A549 (cell line): ENCODE data around the gene TOP3B.

ENCODE experiments used
- BHLHE40 ChIP-seq: IDR thresholded peaks from 2 replicates; pipeline ENCODE4 v1.6.1; 2012; ENCODE audit warnings: low read depth, low read length, inconsistent platforms
- CBX8 ChIP-seq: fragments of 200-600 bp; sonication (generic); IDR thresholded peaks from 2 replicates; pipeline ENCODE4 v1.6.1; 2016
- CEBPB ChIP-seq, 2 experiments: fragments of >200 bp in 1 of 2; sonication (Bioruptor Twin) in 1 of 2; formaldehyde crosslinking in 1 of 2; IDR thresholded peaks; 2 replicates each; pipeline ENCODE4 v1.6.1; 2012 to 2016
- CTCF ChIP-seq: fragments of >200 bp; sonication (Bioruptor Twin); formaldehyde crosslinking; IDR thresholded peaks from 3 replicates; pipeline ENCODE4 v1.5.1; 2016
- EP300 ChIP-seq, 2 experiments: fragments of >200 bp; sonication (Bioruptor Twin); formaldehyde crosslinking; IDR thresholded peaks; 2 replicates in 1 of 2; 3 replicates in 1 of 2; pipeline ENCODE4 v1.6.1; 2016 to 2017
- ESRRA ChIP-seq: fragments of 150-350 bp; IDR thresholded peaks from 2 replicates; pipeline ENCODE4 v1.6.1; 2014; ENCODE audit warnings: mild to moderate bottlenecking, low read length, borderline replicate concordance
- MAFK ChIP-seq: fragments of 450-650 bp; IDR thresholded peaks from 2 replicates; pipeline ENCODE4 v1.6.1; 2014; ENCODE audit not compliant: partially characterized antibody
- POLR2A ChIP-seq: IDR thresholded peaks from 2 replicates; pipeline ENCODE4 v1.6.1; 2012; ENCODE audit warnings: mild to moderate bottlenecking, low read length
- RAD21 ChIP-seq, 2 experiments: fragments of >200 bp in 1 of 2; sonication (Bioruptor Twin) in 1 of 2; formaldehyde crosslinking in 1 of 2; IDR thresholded peaks in 1 of 2; conservative IDR thresholded peaks in 1 of 2; 2 replicates in 1 of 2; 3 replicates in 1 of 2; pipeline ENCODE4 v1.6.1; 2012 to 2018; ENCODE audit warnings: inconsistent platforms in 1 of 2
- RFX5 ChIP-seq: fragments of 450-650 bp; IDR thresholded peaks from 2 replicates; pipeline ENCODE4 v1.7.1; 2014; ENCODE audit warnings: antibody characterized with exemption, mild to moderate bottlenecking, moderate library complexity
- SREBF2 ChIP-seq: fragments of 450-650 bp; IDR thresholded peaks from 2 replicates; pipeline ENCODE4 v1.6.1; 2014; ENCODE audit warnings: mild to moderate bottlenecking, moderate library complexity
- ZC3H11A ChIP-seq: fragments of 450-650 bp; IDR thresholded peaks from 2 replicates; pipeline ENCODE4 v1.6.1; 2014; ENCODE audit warnings: antibody characterized with exemption, mild to moderate bottlenecking
- TF ChIP-seq, protein P1 (sequence below): fragments of 150-350 bp; IDR thresholded peaks from 2 replicates; pipeline ENCODE4 v1.6.1; 2014; ENCODE audit warnings: low read depth, mild to moderate bottlenecking, low read length

DNA sequence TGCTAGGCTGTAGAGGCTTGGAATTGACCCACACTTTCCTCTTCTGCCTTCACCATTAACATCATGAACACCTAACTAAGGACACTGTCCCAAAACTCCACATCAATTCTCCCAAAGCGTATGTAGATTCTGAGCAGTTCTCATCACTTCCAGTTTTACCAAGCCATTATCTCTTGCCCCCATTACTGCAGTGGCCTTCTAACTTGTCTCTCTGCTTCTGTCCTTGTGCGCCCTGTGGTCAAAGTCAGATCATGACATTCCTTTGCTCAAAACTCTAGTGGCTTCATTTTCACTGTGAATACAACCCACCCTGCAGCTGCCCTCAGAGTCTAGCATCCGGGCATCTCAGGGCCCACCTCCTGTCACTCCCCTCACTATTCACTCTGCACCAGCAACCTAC lies 13.1 kb upstream of the TOP3B start:
- TF ChIP-seq SREBF2 (no peak), POLR2A (no peak), RFX5 (no peak), EP300 (IDR thresholded peaks at IDR 0.05) (no peak), CEBPB (IDR thresholded peaks at IDR 0.05) (no peak), ZC3H11A (no peak), MAFK (no peak), CTCF (no peak), CBX8 (no peak), BHLHE40 (no peak), RAD21 (conservative IDR thresholded peaks at IDR 0.05 in 1 of 2, IDR thresholded peaks at IDR 0.05 in 1 of 2) (no peak), ESRRA (no peak)
- TF ChIP-seq, protein P1, sequence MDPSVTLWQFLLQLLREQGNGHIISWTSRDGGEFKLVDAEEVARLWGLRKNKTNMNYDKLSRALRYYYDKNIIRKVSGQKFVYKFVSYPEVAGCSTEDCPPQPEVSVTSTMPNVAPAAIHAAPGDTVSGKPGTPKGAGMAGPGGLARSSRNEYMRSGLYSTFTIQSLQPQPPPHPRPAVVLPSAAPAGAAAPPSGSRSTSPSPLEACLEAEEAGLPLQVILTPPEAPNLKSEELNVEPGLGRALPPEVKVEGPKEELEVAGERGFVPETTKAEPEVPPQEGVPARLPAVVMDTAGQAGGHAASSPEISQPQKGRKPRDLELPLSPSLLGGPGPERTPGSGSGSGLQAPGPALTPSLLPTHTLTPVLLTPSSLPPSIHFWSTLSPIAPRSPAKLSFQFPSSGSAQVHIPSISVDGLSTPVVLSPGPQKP, result no peak
